ENCODE measurements around the gene HMGN1. TPM values are rescaled to one million over a fixed set of nuclear protein-coding genes. Genes with fewer than 3 reads are reported as not detected.

Gene HMGN1
- 513 and 516 TPM in 2 replicates for total RNA-seq (2021)
- long read RNA-seq, full-length matches to known transcripts = 1,792 of 2,098 reads
- long read RNA-seq, partial matches to known transcripts = 197 of 2,098 reads
- long read RNA-seq, other reads (novel, unspliced or antisense) = 109 of 2,098 reads

DNA sequence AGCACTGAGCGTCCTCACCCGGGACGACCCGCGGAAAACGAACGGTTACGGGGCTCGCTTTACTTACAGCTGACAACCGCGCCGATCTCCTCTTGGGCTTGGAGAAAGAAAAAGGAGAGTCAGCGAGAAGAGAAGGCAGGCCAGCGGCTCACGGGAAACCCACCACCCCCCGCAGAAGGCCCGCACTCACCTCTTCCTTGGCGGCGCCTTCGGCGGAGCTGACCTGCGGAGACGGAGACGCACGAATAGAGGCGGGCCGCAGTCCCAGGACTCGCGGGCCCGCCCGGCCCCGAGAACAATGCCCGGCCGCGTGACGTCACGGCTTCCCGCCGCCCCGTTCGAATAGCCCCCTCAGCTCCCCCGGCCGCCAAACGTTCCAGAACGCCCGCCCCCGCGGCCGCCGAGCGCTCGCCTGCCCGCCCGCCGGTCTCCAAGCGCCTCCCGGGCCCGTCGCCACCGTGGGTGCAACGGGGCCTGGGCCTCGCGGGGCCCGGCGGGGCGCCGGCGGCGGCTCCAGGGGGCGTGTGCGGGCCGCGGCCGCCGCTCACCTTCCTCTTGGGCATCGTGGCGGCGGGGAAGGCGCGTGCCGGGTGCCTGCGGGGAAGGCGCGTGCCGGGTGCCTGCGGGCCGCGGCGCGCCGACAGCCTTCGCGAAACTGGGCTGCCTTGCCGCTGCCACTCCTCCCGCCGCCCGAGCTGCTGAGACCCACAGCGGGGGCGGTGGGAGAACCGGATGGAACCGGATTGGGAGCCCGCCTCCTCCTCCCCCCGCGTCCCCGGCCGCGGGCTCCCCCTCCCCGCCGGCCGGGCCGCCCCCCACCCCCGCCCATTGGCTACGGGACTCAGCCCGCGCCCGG, at the start of gene HMGN1:
HMGN1 (minus strand) TSS at position 734 of the 856 bp plus-strand sequence; CDS start at position 563, 171 bp downstream.
- H4K5ac ChIP-seq (ENCODE audit: insufficient read length, low read depth, low read length) = no peak within 1 kb of the TSS
- no peak within 1 kb of the TSS for H2BK20ac ChIP-seq (ENCODE audit: low read depth, low read length, poor library complexity, severe bottlenecking)
- H2BK12ac ChIP-seq (ENCODE audit: insufficient read length, low read depth, low read length) = no peak within 1 kb of the TSS
- no peaks in the 10 kb centered on the region for H4K20me1 ChIP-seq (ENCODE audit: control insufficient read depth, insufficient read depth, insufficient read length)
- no peaks in the 10 kb centered on the region for H3K9me3 ChIP-seq (ENCODE audit: control insufficient read depth, low read depth, low read length)
- H3K4ac ChIP-seq (ENCODE audit: low read depth, low read length) = no peak within 1 kb of the TSS; the same call in 1 of the 2 replicates
- peak within 1 kb of the TSS; percentile 99 for H3K9ac ChIP-seq (ENCODE audit: extremely low read depth, insufficient read length, low read length)
- H3K4me2 ChIP-seq (ENCODE audit: insufficient read depth, insufficient read length, low read length) = peak within 1 kb of the TSS; percentile 89
- H3K4me1 ChIP-seq (ENCODE audit: insufficient read depth, low read length) = peaks cover 8% of the 10 kb centered on the region; the same call in 1 of the 2 replicates
- Mint-ChIP-seq H3K27ac (peak within 1 kb of the TSS; percentile 96 to 99 (median 98)), H3K36me3 (ENCODE audit: insufficient read depth in 1 of 3, low read depth in 3 of 3) (peaks cover 29 to 42% (median 41%) of the 10 kb centered on the region in 3 experiments; a peak in 6 of 7 replicates), H3K27me3 (ENCODE audit: low read depth) (no peaks in the 10 kb centered on the region), H3K4me1 (peaks cover 40 to 47% of the 10 kb centered on the region in 2 experiments), H3K9me3 (no peaks in the 10 kb centered on the region; a peak in 1 of 5 replicates), H3K4me3 (peak within 1 kb of the TSS; percentile 90)
- no peak within 1 kb of the TSS for H4K91ac ChIP-seq (ENCODE audit: insufficient read length, low read depth, low read length)
- DNase-seq = peak; percentile 82
- no peaks in the 10 kb centered on the region for H3K79me1 ChIP-seq (ENCODE audit: insufficient read depth, low read depth, low read length, poor library complexity, severe bottlenecking)
- H4K8ac ChIP-seq (replicated peaks; ENCODE audit: insufficient read length, low read depth, low read length) = no peak within 1 kb of the TSS
- no peaks in the 10 kb centered on the region for H3K27me3 ChIP-seq (ENCODE audit: insufficient read depth, low read length)
- H3K23me2 ChIP-seq (ENCODE audit: insufficient read length, low read depth, low read length, poor library complexity, severe bottlenecking) = peaks cover 4% of the 10 kb centered on the region
- no peak within 1 kb of the TSS for H3T11ph ChIP-seq (ENCODE audit: low read length)
- TF ChIP-seq, protein P1, sequence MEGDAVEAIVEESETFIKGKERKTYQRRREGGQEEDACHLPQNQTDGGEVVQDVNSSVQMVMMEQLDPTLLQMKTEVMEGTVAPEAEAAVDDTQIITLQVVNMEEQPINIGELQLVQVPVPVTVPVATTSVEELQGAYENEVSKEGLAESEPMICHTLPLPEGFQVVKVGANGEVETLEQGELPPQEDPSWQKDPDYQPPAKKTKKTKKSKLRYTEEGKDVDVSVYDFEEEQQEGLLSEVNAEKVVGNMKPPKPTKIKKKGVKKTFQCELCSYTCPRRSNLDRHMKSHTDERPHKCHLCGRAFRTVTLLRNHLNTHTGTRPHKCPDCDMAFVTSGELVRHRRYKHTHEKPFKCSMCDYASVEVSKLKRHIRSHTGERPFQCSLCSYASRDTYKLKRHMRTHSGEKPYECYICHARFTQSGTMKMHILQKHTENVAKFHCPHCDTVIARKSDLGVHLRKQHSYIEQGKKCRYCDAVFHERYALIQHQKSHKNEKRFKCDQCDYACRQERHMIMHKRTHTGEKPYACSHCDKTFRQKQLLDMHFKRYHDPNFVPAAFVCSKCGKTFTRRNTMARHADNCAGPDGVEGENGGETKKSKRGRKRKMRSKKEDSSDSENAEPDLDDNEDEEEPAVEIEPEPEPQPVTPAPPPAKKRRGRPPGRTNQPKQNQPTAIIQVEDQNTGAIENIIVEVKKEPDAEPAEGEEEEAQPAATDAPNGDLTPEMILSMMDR (conservative IDR thresholded peaks at IDR 0.05) = no peak
- peak within 1 kb of the TSS; percentile 21 for H2BK5ac ChIP-seq (ENCODE audit: insufficient read length, low read length)
- no peak within 1 kb of the TSS for H3K23ac ChIP-seq (ENCODE audit: insufficient read length, low read depth, low read length)
- H3K79me2 ChIP-seq (ENCODE audit: insufficient read depth, low read length) = peaks cover 14% of the 10 kb centered on the region
- no peak within 1 kb of the TSS for H2AK5ac ChIP-seq (ENCODE audit: insufficient read length, low read length)
- peak within 1 kb of the TSS; percentile 83 for H3K18ac ChIP-seq (ENCODE audit: insufficient read length, low read depth, low read length)
- H3K14ac ChIP-seq (ENCODE audit: insufficient read depth, low read length) = peak within 1 kb of the TSS; percentile 96
- WGBS (ENCODE audit: extremely low coverage, insufficient read length, low lambda C conversion rate) = no CpG with 5 or more reads among the region's 116 CpGs
- H3K56ac ChIP-seq (ENCODE audit: insufficient read length, low read depth, low read length) = peak within 1 kb of the TSS; percentile 51
- no peak within 1 kb of the TSS for H2BK15ac ChIP-seq (ENCODE audit: low read depth, low read length)
- H2AFZ ChIP-seq (ENCODE audit: low read length) = no peak within 1 kb of the TSS
- no peak within 1 kb of the TSS for H2BK120ac ChIP-seq (ENCODE audit: low read depth, low read length, poor library complexity, severe bottlenecking)
- peak within 1 kb of the TSS; percentile 65 for H3K27ac ChIP-seq (ENCODE audit: insufficient read length, low read depth, low read length)

Data from H9 (cell line).